ENCODE data around the gene UGT1A9.

- TF ChIP-seq, protein P1, sequence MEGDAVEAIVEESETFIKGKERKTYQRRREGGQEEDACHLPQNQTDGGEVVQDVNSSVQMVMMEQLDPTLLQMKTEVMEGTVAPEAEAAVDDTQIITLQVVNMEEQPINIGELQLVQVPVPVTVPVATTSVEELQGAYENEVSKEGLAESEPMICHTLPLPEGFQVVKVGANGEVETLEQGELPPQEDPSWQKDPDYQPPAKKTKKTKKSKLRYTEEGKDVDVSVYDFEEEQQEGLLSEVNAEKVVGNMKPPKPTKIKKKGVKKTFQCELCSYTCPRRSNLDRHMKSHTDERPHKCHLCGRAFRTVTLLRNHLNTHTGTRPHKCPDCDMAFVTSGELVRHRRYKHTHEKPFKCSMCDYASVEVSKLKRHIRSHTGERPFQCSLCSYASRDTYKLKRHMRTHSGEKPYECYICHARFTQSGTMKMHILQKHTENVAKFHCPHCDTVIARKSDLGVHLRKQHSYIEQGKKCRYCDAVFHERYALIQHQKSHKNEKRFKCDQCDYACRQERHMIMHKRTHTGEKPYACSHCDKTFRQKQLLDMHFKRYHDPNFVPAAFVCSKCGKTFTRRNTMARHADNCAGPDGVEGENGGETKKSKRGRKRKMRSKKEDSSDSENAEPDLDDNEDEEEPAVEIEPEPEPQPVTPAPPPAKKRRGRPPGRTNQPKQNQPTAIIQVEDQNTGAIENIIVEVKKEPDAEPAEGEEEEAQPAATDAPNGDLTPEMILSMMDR (conservative IDR thresholded peaks at IDR 0.05 in 1 of 2, IDR thresholded peaks at IDR 0.05 in 1 of 2; ENCODE audit: extremely low read depth in 1 of 2, insufficient read depth in 1 of 2, low read depth in 1 of 2, low read length in 2 of 2), result no peak
- no peak for TF ChIP-seq EZH2 (IDR thresholded peaks at IDR 0.05; ENCODE audit: borderline replicate concordance, low read length)
Observed at GRCh38 chr2:233803994-233804393, 132.3 kb downstream of the UGT1A9 start.

All from mammary epithelial cell (primary cell).